NCI-H1694 treated with DMSO at 0.1 percent for 48 hours (cell line): ENCODE measurements around the gene HYAL3.
"Not testable (repeated sequence)": the region's sequence is repeated elsewhere in the genome, so short reads cannot be mapped to it uniquely, and the experiment has no call there.

ENCODE experiments used
- DNase-seq: peaks from one replicate; lab custom pipeline; 2025; lab: John Stamatoyannopoulos, UW

The HYAL3 gene

GRCh38 chr3:50256978-50257890 is 42.0 kb downstream of the HYAL3 start:
- no peak for DNase-seq

- no peak for DNase-seq
These were observed 44.0 kb downstream of the HYAL3 start for GRCh38 chr3:50255251-50255615.

GRCh38 chr3:50254577-50255250 is 44.5 kb downstream of the HYAL3 start:
- DNase-seq = no peak

- DNase-seq = no peak
These were observed 48.0 kb downstream of the HYAL3 start for GRCh38 chr3:50251220-50251619.

GRCh38 chr3:50250514-50250913 is 48.7 kb downstream of the HYAL3 start:
- no peak for DNase-seq

GRCh38 chr3:50249457-50249856 is 49.7 kb downstream of the HYAL3 start:
- no peak for DNase-seq

GRCh38 chr3:50248387-50248786 is 50.8 kb downstream of the HYAL3 start:
- no peak for DNase-seq

GRCh38 chr3:50246517-50246954 is 52.7 kb downstream of the HYAL3 start:
- no peak for DNase-seq

- DNase-seq = peak; percentile 36
These were observed 53.2 kb downstream of the HYAL3 start for GRCh38 chr3:50245831-50246516.

- DNase-seq = no peak
These were observed 53.9 kb downstream of the HYAL3 start for GRCh38 chr3:50245251-50245745.

GRCh38 chr3:50244813-50245212 is 54.4 kb downstream of the HYAL3 start:
- DNase-seq = not testable (repeated sequence)

- no peak for DNase-seq
These were observed 55.7 kb downstream of the HYAL3 start for GRCh38 chr3:50243543-50243895.

GRCh38 chr3:50242851-50243542 is 56.2 kb downstream of the HYAL3 start:
- DNase-seq = no peak
